HG03139 (cell line): ENCODE measurements around the gene FSTL4.

ENCODE experiments used
- ATAC-seq: cut with Tn5 transposase; IDR thresholded peaks from one replicate; pipeline ENCODE4 v1.9.1; 2021; ENCODE audit not compliant: unreplicated experiment

FSTL4 gene

DNA sequence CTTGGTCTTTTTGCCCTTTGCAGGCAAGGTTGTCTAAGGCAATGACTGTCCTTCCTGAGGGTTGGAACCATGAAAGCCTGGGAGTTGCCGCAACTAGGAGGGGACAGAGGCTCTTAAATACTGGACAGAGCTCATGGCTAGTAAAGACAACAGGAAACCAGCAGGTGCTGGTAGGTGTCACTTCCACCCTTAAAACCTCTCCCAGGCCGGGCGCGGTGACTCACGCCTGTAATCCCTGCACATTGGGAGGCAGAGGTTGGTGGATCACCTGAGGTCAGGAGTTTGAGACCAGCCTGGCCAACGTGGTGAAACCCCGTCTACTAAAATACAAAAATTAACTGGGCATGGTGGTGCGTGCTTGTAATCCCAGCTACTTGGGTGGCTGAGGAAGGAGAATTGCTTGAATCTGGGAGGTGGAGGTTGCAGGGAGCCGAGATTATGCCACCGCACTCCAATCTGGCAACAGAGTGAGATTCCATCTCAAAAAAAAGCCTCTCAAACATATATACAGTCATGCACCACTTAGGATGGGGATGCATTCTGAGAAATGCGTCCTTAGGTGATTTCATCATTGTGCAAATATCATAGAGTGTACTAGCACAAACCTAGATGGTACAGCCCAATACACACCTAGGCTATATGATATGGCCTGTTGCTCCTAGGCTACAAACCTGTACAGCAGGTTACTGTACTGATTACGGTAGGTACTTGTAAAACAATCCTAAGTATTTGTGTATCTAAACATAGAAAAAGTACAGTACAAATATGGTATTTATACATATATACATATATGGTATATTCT is 457.9 kb downstream of the FSTL4 start:
- no peak for ATAC-seq

GRCh38 chr5:133150909-133151544 is 461.3 kb downstream of the FSTL4 start:
- ATAC-seq = no peak

- ATAC-seq = no peak
Observed at GRCh38 chr5:133149345-133149744, 463.0 kb downstream of the FSTL4 start.

DNA sequence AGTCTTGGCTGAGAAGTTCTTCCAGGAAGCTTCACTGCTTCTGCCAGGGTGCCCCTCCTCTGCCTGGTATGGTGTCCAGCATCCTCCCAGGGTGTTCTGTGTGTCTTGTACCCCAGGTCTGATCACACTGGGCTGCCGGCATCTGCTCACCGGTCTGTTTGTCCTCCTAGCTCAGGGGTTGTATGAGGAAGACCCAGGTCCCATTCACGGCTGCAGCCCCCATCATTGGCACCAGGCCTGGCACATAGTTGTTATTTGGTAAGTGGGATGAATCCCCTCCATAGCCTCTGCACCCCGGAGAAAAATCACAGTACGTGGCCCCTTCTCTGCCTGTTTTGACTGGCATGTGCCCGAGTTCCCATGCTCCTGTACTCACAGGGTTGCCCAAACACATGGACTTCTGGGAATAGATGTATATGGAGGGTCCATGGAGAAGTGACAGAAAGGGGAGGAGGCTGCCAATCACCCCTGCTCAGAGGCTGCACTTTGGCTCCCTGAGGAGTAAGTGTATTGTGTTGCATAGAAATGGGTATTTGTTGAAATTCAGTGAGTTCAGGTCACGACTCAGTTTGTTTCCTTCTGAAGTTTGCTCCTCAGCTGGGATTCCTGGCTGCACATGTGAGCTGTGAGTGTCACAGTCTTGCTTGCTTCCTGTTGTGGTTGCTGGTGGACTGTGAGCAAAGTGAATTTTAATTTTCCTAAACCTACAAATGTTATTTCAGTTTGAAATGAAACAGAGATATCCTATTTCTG is 464.4 kb downstream of the FSTL4 start:
- no peak for ATAC-seq

GRCh38 chr5:133147411-133147810 is 464.9 kb downstream of the FSTL4 start:
- ATAC-seq = no peak
